Uterus (tissue), 2 donors: ENCODE data around the gene NME2.

ENCODE experiments used
- POLR2A ChIP-seq, 2 donors: fragments of 450-650 bp; IDR thresholded peaks; one replicate each; pipeline ENCODE4 v1.6.1; 2016; ENCODE audit warnings: antibody characterized with exemption in 2 of 2, mild to moderate bottlenecking in 1 of 2, moderate library complexity in 1 of 2
- TF ChIP-seq, protein P1 (sequence below), 4 experiments: fragments of 200-600 bp in 2 of 4; fragments of 450-650 bp in 2 of 4; sonication (generic) in 2 of 4; IDR thresholded peaks; one replicate each; pipeline ENCODE4 v1.5.1; 2016 to 2019; ENCODE audit warnings: antibody characterized with exemption in 4 of 4, mild to moderate bottlenecking in 2 of 4, moderate library complexity in 1 of 4

DNA sequence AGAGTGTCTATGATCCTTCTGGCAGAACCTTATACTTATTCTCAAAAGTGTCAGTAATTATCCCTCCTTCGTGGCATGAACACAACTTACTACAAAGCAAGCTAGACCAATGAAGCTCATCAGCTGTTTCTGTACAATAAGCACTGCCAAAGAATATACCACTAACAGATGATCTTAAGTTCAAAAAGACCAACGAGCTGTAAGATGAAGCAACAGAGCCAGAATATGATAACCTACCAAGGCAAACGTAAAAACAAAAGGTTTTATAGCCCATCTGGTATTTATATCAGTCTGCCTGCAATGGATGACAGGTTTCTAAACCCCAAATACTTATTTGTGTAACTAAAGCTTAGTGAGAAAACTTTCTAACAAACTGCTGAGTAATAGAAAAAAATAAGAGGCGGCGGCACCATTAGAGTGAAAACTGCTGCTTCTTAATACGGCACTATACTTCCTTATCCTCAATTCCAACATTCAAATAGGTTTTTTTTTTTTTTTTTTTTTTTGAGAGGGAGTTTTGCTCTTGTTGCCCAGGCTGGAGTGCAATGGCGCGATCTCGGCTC lies 22.1 kb downstream of the NME2 start:
- TF ChIP-seq, protein P1, sequence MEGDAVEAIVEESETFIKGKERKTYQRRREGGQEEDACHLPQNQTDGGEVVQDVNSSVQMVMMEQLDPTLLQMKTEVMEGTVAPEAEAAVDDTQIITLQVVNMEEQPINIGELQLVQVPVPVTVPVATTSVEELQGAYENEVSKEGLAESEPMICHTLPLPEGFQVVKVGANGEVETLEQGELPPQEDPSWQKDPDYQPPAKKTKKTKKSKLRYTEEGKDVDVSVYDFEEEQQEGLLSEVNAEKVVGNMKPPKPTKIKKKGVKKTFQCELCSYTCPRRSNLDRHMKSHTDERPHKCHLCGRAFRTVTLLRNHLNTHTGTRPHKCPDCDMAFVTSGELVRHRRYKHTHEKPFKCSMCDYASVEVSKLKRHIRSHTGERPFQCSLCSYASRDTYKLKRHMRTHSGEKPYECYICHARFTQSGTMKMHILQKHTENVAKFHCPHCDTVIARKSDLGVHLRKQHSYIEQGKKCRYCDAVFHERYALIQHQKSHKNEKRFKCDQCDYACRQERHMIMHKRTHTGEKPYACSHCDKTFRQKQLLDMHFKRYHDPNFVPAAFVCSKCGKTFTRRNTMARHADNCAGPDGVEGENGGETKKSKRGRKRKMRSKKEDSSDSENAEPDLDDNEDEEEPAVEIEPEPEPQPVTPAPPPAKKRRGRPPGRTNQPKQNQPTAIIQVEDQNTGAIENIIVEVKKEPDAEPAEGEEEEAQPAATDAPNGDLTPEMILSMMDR (IDR thresholded peaks at IDR 0.05): no peak
- TF ChIP-seq POLR2A (IDR thresholded peaks at IDR 0.05): no peak
